OCI-LY7 (cell line): ENCODE data around the gene CNIH1.

ENCODE experiments used
- CTCF ChIP-seq: fragments of 200-600 bp; sonication (generic); conservative IDR thresholded peaks from 2 replicates; pipeline ENCODE4 v1.5.1; 2014; ENCODE audit warnings: mild to moderate bottlenecking, antibody characterized with exemption, low read length, moderate library complexity, mixed read lengths
- EZH2phosphoT487 ChIP-seq: fragments of 200-600 bp; sonication (generic); IDR thresholded peaks from 2 replicates; pipeline ENCODE4 v1.6.1; 2018; ENCODE audit warnings: low read depth, borderline replicate concordance, mild to moderate bottlenecking, mixed run types, antibody characterized with exemption, low read length, moderate library complexity, mixed read lengths

GRCh38 chr14:54396183-54396492 is 45.0 kb downstream of the CNIH1 start:
- TF ChIP-seq CTCF (no peak), EZH2phosphoT487 (no peak)
